ENCODE data around the gene MICAL3.

GRCh38 chr22:18042685-18043084, 18.3 kb upstream of the MICAL3 start:
- no peak for TF ChIP-seq CTCF (IDR thresholded peaks at IDR 0.05)
- no peak for TF ChIP-seq POLR2A (IDR thresholded peaks at IDR 0.05)
